A549 treated with RU486 at 1 μM for 4 hours (cell line): ENCODE measurements around the gene TRPM2. TPM values are rescaled to one million over a fixed set of nuclear protein-coding genes. Genes with fewer than 3 reads are reported as not detected.

Experiments used
- total RNA-seq: library from RNA; stranded (reverse); fragments of 200-300 nt; extraction: Qiagen RNA extraction; gene quantifications from 5 replicates; pipeline ENCODE4 v1.2.3, GENCODE V29; 2022; ENCODE audit warnings: low read depth

Gene TRPM2
- total RNA-seq: 5.2 to 10.6 TPM (median 8.9 TPM) in 5 replicates

GRCh38 chr21:44353191-44353970 lies at the start of gene TRPM2:
Gene TRPM2, plus strand, starts transcription at chr21:44353621. Its CDS starts 80 bp downstream, at chr21:44353701.

GRCh38 chr21:44338971-44339910 lies 14.2 kb upstream of the TRPM2 start, which contains the start of gene CFAP410:
Gene CFAP410, minus strand, starts transcription at chr21:44339390. Its CDS starts 196 bp downstream, at chr21:44339194.

GRCh38 chr21:44454747-44455523 lies 101.5 kb downstream of the TRPM2 start, which contains the start of gene LRRC3:
Gene LRRC3, plus strand, starts transcription at chr21:44455510. Its CDS starts 1,135 bp downstream, at chr21:44456645.

Other genes starting within 250 kb of the TRPM2 start
- gene PWP2, start 246.2 kb upstream of the TRPM2 start, total RNA-seq: 1.4 to 2.7 TPM (median 2.3 TPM) in 5 replicates
- gene GATD3, start 219.9 kb upstream of the TRPM2 start, total RNA-seq: 2.4 to 6.4 TPM (median 3.9 TPM) in 5 replicates
- gene ICOSLG, start 112.7 kb upstream of the TRPM2 start, total RNA-seq: 2.2 to 3.0 TPM (median 2.9 TPM) in 5 replicates
- gene DNMT3L, start 91.7 kb upstream of the TRPM2 start, total RNA-seq: not detected in 5 replicates
- not detected in 5 replicates for gene AIRE, start 67.7 kb upstream of the TRPM2 start, total RNA-seq
- gene PFKL, start 53.6 kb upstream of the TRPM2 start, total RNA-seq: 35.3 to 79.4 TPM (median 57.5 TPM) in 5 replicates
- 5.6 to 11.1 TPM (median 8.5 TPM) in 5 replicates for gene CFAP410, start 14.2 kb upstream of the TRPM2 start, total RNA-seq
- 1.0 to 2.1 TPM (median 1.6 TPM) in 5 replicates for gene LRRC3, start 101.9 kb downstream of the TRPM2 start, total RNA-seq
- gene KRTAP10-1, start 186.6 kb downstream of the TRPM2 start, total RNA-seq: not detected in 5 replicates
- not detected in 5 replicates for gene KRTAP10-2, start 197.9 kb downstream of the TRPM2 start, total RNA-seq
- not detected in 5 replicates for gene KRTAP10-3, start 205.2 kb downstream of the TRPM2 start, total RNA-seq
- gene KRTAP10-4, start 220.1 kb downstream of the TRPM2 start, total RNA-seq: not detected in 5 replicates
- gene KRTAP10-5, start 227.0 kb downstream of the TRPM2 start, total RNA-seq: not detected in 5 replicates
- gene KRTAP10-6, start 238.9 kb downstream of the TRPM2 start, total RNA-seq: not detected in 5 replicates
- gene KRTAP10-7, start 247.0 kb downstream of the TRPM2 start, total RNA-seq: not detected in 5 replicates